22Rv1 (cell line): ENCODE data around the gene SMAD6.

ENCODE experiments used
- H3K27ac ChIP-seq: fragments of 450-650 bp; 2 replicates; pipeline ENCODE4 v1.5.1; 2017
- ZFX ChIP-seq: fragments of 450-650 bp; IDR thresholded peaks from 2 replicates; pipeline ENCODE4 v1.6.1; 2017; ENCODE audit warnings: antibody characterized with exemption, borderline replicate concordance
- TF ChIP-seq, protein P1 (sequence below): fragments of 450-650 bp; IDR thresholded peaks from 2 replicates; pipeline ENCODE4 v1.5.1; 2017; ENCODE audit warnings: mild to moderate bottlenecking

The SMAD6 gene

GRCh38 chr15:66829551-66830121 lies 127.6 kb downstream of the SMAD6 start:
- TF ChIP-seq, protein P1, sequence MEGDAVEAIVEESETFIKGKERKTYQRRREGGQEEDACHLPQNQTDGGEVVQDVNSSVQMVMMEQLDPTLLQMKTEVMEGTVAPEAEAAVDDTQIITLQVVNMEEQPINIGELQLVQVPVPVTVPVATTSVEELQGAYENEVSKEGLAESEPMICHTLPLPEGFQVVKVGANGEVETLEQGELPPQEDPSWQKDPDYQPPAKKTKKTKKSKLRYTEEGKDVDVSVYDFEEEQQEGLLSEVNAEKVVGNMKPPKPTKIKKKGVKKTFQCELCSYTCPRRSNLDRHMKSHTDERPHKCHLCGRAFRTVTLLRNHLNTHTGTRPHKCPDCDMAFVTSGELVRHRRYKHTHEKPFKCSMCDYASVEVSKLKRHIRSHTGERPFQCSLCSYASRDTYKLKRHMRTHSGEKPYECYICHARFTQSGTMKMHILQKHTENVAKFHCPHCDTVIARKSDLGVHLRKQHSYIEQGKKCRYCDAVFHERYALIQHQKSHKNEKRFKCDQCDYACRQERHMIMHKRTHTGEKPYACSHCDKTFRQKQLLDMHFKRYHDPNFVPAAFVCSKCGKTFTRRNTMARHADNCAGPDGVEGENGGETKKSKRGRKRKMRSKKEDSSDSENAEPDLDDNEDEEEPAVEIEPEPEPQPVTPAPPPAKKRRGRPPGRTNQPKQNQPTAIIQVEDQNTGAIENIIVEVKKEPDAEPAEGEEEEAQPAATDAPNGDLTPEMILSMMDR: no peak
- TF ChIP-seq ZFX: no peak
- H3K27ac ChIP-seq: no peak overlapping the region

DNA sequence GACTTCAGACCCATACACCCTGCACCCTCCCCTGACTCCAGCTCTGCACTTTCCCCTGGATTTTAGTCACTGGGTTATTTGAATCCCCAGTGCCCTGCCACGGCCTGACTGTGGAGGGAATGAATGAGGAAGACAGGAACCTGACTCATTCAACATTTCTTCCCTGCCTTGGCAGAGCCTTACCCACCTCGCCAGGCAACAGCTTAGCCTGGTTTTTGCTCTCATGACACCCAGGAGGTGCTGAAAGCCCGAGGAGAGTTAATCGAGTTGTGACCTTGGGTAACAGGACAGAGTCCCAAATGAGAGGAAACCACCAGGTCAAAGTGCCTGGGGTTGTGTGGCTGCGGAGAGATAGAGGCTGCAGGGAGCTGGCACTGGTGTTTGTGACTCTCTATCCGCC lies 128.3 kb downstream of the SMAD6 start:
- no peak overlapping the region for H3K27ac ChIP-seq
- TF ChIP-seq, protein P1: no peak
- TF ChIP-seq ZFX: no peak

- H3K27ac ChIP-seq: no peak overlapping the region
- TF ChIP-seq ZFX: no peak
- TF ChIP-seq, protein P1: no peak
Measured at GRCh38 chr15:66830823-66831222, 128.8 kb downstream of the SMAD6 start.

- H3K27ac ChIP-seq: no peak overlapping the region
- no peak for TF ChIP-seq ZFX
- TF ChIP-seq, protein P1: no peak
Measured at GRCh38 chr15:66831289-66831688, 129.3 kb downstream of the SMAD6 start.

GRCh38 chr15:66831801-66832390 lies 129.9 kb downstream of the SMAD6 start:
- TF ChIP-seq, protein P1: no peak
- TF ChIP-seq ZFX: no peak
- no peak overlapping the region for H3K27ac ChIP-seq
